WTC11 (cell line): Measurements from ENCODE around the gene LIPM. TPM values are rescaled to one million over a fixed set of nuclear protein-coding genes. Genes with fewer than 3 reads are reported as not detected.

Source experiments
- E2F5 ChIP-seq: sonication (generic); formaldehyde crosslinking; IDR thresholded peaks from 2 replicates; pipeline ENCODE4 v1.8.1; 2022; ENCODE audit warnings: mild to moderate bottlenecking, moderate library complexity, missing genetic modification reagents
- NFYB ChIP-seq: sonication (generic); formaldehyde crosslinking; conservative IDR thresholded peaks from 2 replicates; pipeline ENCODE4 v1.8.0; 2022; ENCODE audit warnings: low read depth, missing genetic modification reagents
- PRRX2 ChIP-seq: fragments of 250-450 bp; sonication (Bioruptor Pico); IDR thresholded peaks from 2 replicates; pipeline ENCODE4 v1.8.0; 2021; ENCODE audit warnings: mild to moderate bottlenecking
- total RNA-seq: library from RNA; stranded (reverse); gene quantifications from 3 replicates; pipeline ENCODE4 v1.2.3, GENCODE V29; 2021
- TF ChIP-seq, protein P1 (sequence below): sonication (generic); formaldehyde crosslinking; IDR thresholded peaks from 2 replicates; pipeline ENCODE4 v1.8.0; 2023; ENCODE audit warnings: missing genetic modification reagents, mild to moderate bottlenecking, borderline replicate concordance

The LIPM gene
- total RNA-seq, 1 experiment from 2014 or later, result not detected

DNA sequence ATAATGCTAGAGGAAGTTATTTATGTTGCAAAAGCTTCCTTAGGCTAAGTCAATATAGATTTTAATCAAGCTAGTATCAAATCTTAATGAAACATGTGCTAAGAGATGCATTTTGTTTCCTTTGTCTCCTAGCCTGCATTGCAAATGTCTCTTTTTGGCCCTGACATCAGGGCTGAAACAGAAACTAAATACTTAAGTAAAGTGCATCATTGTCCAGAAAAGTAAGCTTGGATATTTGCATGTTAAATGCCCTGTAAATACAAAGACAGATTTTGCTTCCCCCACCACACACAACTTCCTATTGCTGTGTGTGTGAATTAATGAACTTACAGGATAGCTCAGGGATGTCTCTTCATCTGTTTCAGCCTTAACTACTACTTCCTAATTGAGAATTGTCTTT, 67.6 kb downstream of the LIPM start (continued):
- TF ChIP-seq, protein P1, sequence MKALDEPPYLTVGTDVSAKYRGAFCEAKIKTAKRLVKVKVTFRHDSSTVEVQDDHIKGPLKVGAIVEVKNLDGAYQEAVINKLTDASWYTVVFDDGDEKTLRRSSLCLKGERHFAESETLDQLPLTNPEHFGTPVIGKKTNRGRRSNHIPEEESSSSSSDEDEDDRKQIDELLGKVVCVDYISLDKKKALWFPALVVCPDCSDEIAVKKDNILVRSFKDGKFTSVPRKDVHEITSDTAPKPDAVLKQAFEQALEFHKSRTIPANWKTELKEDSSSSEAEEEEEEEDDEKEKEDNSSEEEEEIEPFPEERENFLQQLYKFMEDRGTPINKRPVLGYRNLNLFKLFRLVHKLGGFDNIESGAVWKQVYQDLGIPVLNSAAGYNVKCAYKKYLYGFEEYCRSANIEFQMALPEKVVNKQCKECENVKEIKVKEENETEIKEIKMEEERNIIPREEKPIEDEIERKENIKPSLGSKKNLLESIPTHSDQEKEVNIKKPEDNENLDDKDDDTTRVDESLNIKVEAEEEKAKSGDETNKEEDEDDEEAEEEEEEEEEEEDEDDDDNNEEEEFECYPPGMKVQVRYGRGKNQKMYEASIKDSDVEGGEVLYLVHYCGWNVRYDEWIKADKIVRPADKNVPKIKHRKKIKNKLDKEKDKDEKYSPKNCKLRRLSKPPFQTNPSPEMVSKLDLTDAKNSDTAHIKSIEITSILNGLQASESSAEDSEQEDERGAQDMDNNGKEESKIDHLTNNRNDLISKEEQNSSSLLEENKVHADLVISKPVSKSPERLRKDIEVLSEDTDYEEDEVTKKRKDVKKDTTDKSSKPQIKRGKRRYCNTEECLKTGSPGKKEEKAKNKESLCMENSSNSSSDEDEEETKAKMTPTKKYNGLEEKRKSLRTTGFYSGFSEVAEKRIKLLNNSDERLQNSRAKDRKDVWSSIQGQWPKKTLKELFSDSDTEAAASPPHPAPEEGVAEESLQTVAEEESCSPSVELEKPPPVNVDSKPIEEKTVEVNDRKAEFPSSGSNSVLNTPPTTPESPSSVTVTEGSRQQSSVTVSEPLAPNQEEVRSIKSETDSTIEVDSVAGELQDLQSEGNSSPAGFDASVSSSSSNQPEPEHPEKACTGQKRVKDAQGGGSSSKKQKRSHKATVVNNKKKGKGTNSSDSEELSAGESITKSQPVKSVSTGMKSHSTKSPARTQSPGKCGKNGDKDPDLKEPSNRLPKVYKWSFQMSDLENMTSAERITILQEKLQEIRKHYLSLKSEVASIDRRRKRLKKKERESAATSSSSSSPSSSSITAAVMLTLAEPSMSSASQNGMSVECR, result no peak
- TF ChIP-seq PRRX2, result no peak
- TF ChIP-seq NFYB (CRISPR knock-in tag), result no peak
- TF ChIP-seq E2F5, result no peak
- TF ChIP-seq, all 79 proteins: peak for 0

Other genes starting within 250 kb of the LIPM start
- 8.7 to 9.2 TPM (median 8.7 TPM) in 3 replicates for gene RNLS, start 219.4 kb upstream of the LIPM start, total RNA-seq
- gene LIPJ, start 216.0 kb upstream of the LIPM start, total RNA-seq, result 0.09 TPM in 1 of 3 replicates, not detected in the others
- not detected in 3 replicates for gene LIPF, start 138.3 kb upstream of the LIPM start, total RNA-seq
- not detected in 3 replicates for gene LIPK, start 96.5 kb upstream of the LIPM start, total RNA-seq
- not detected in 3 replicates for gene LIPN, start 42.7 kb upstream of the LIPM start, total RNA-seq
- gene ANKRD22, start 49.1 kb downstream of the LIPM start, total RNA-seq, result not detected in 3 replicates
- gene STAMBPL1, start 77.5 kb downstream of the LIPM start, total RNA-seq, result 3.9 to 4.6 TPM (median 4.2 TPM) in 3 replicates
- gene ACTA2, start 150.0 kb downstream of the LIPM start, total RNA-seq, result 4.4 to 7.3 TPM (median 5.3 TPM) in 3 replicates
- gene FAS, start 188.1 kb downstream of the LIPM start, total RNA-seq, result 2.1 to 4.1 TPM (median 3.3 TPM) in 3 replicates